IMR-90 (cell line): ENCODE results near the gene SRGAP3. TPM values are rescaled to one million over a fixed set of nuclear protein-coding genes. Genes with fewer than 3 reads are reported as not detected.

Experiments
- ATAC-seq: fragments of 200-7000 bp; cut with Tn5 transposase; 2 replicates; pipeline ENCODE4 v1.9.1; 2020; ENCODE audit warnings: low read depth, mild to moderate bottlenecking, moderate library complexity
- BruUV-seq: library from RNA; stranded (reverse); fragments of 400-500 nt; replicated peaks from 2 replicates; lab custom pipeline; 2021; lab: Mats Ljungman, UMichigan
- CTCF ChIA-PET: fragments of 300-600 bp; formaldehyde crosslinking; extraction: SDS; loops from one replicate; lab custom pipeline; 2021; ENCODE audit warnings: antibody characterized with exemption; lab: Yijun Ruan, JAX
- POLR2A ChIA-PET: fragments of 300-600 bp; sonication (Branson Sonifier 250); formaldehyde crosslinking; loops from one replicate; lab custom pipeline; 2022; ENCODE audit warnings: antibody characterized with exemption; ENCODE audit not compliant: unreplicated experiment; lab: Charles Lee
- DNase-seq: peaks from one replicate; pipeline ENCODE4 v3.0.0; 2013
- H2AFZ ChIP-seq: replicated peaks from 2 replicates; pipeline ENCODE3; 2013; ENCODE audit warnings: low read length, mild to moderate bottlenecking; ENCODE audit not compliant: poor library complexity
- H2AK5ac ChIP-seq: 2 replicates; pipeline ENCODE4 v1.6.1; 2013; ENCODE audit warnings: low read depth, low read length, inconsistent platforms
- H2AK9ac ChIP-seq: replicated peaks from 2 replicates; pipeline ENCODE3; 2013; ENCODE audit warnings: mild to moderate bottlenecking, low read depth, low read length, moderate library complexity; ENCODE audit not compliant: poor library complexity
- H2BK120ac ChIP-seq: 2 replicates; pipeline ENCODE4 v1.6.1; 2013; ENCODE audit warnings: low read depth, low read length, inconsistent platforms
- H2BK15ac ChIP-seq: 3 replicates; pipeline ENCODE4 v1.6.1; 2013; ENCODE audit warnings: low read depth, low read length, inconsistent platforms
- H2BK20ac ChIP-seq: 2 replicates; pipeline ENCODE4 v1.6.1; 2013; ENCODE audit warnings: low read depth, mild to moderate bottlenecking, inconsistent platforms, low read length, moderate library complexity
- H2BK5ac ChIP-seq: 2 replicates; pipeline ENCODE4 v1.6.1; 2013; ENCODE audit warnings: mild to moderate bottlenecking, low read depth, low read length, inconsistent platforms; ENCODE audit not compliant: poor library complexity, severe bottlenecking
- H3K14ac ChIP-seq: replicated peaks from 2 replicates; pipeline ENCODE4 v1.6.1; 2013; ENCODE audit warnings: low read depth, low read length, inconsistent platforms
- H3K18ac ChIP-seq: 2 replicates; pipeline ENCODE4 v1.6.1; 2013; ENCODE audit warnings: low read depth, low read length, control low read depth
- H3K23ac ChIP-seq: 2 replicates; pipeline ENCODE4 v1.6.1; 2013; ENCODE audit warnings: low read depth, low read length, inconsistent platforms
- H3K27ac ChIP-seq: 2 replicates; pipeline ENCODE4 v1.5.1; 2013; ENCODE audit warnings: mild to moderate bottlenecking, control low read depth, low read length; ENCODE audit not compliant: insufficient read depth
- H3K27me3 ChIP-seq: 2 replicates; pipeline ENCODE4 v1.6.1; 2013; ENCODE audit warnings: low read length; ENCODE audit not compliant: control insufficient read depth, insufficient read depth
- H3K36me3 ChIP-seq: 2 replicates; pipeline ENCODE4 v1.6.1; 2013; ENCODE audit warnings: low read length, mixed read lengths; ENCODE audit not compliant: control insufficient read depth, insufficient read depth
- H3K4ac ChIP-seq: 2 replicates; pipeline ENCODE4 v1.6.1; 2013; ENCODE audit warnings: low read depth, low read length, inconsistent platforms
- H3K4me1 ChIP-seq: 2 replicates; pipeline ENCODE4 v1.6.1; 2013; ENCODE audit warnings: low read length, mixed read lengths; ENCODE audit not compliant: control insufficient read depth, insufficient read depth
- H3K4me2 ChIP-seq: 2 replicates; pipeline ENCODE4 v1.6.1; 2013; ENCODE audit warnings: low read depth, mild to moderate bottlenecking, control low read depth, low read length, moderate library complexity
- H3K4me3 ChIP-seq: 2 replicates; pipeline ENCODE4 v1.5.1; 2013; ENCODE audit warnings: low read depth, mild to moderate bottlenecking, control low read depth, low read length, moderate library complexity; ENCODE audit not compliant: insufficient read depth
- H3K56ac ChIP-seq: 2 replicates; pipeline ENCODE4 v1.6.1; 2013; ENCODE audit warnings: low read length, inconsistent platforms; ENCODE audit not compliant: insufficient read depth; ENCODE audit errors: extremely low read depth
- H3K79me1 ChIP-seq, 2 experiments: 2 replicates each; pipeline ENCODE4 v1.6.1; 2013; ENCODE audit warnings: low read length in 2 of 2, inconsistent platforms in 1 of 2, low read depth in 1 of 2
- H3K9ac ChIP-seq: 2 replicates; pipeline ENCODE4 v1.6.1; 2013; ENCODE audit warnings: low read depth, low read length, control low read depth
- H3K9me1 ChIP-seq: 2 replicates; pipeline ENCODE4 v1.6.1; 2013; ENCODE audit warnings: low read length, inconsistent platforms; ENCODE audit not compliant: insufficient read depth
- H3K9me3 ChIP-seq: 2 replicates; pipeline ENCODE4 v1.6.1; 2013; ENCODE audit warnings: low read length; ENCODE audit not compliant: control insufficient read depth, insufficient read depth
- H4K20me1 ChIP-seq: 2 replicates; pipeline ENCODE4 v1.6.1; 2013; ENCODE audit warnings: low read length, inconsistent platforms; ENCODE audit not compliant: insufficient read depth
- H4K5ac ChIP-seq: 2 replicates; pipeline ENCODE4 v1.6.1; 2013; ENCODE audit warnings: mild to moderate bottlenecking, low read depth, low read length, control low read depth
- H4K8ac ChIP-seq, 2 experiments: 2 replicates each; pipeline ENCODE4 v1.6.1; 2013; ENCODE audit warnings: low read depth in 2 of 2, low read length in 2 of 2, control low read depth in 1 of 2, inconsistent platforms in 1 of 2
- H4K91ac ChIP-seq: 2 replicates; pipeline ENCODE4 v1.6.1; 2013; ENCODE audit warnings: low read depth, low read length, inconsistent platforms; ENCODE audit not compliant: insufficient read depth
- BHLHE40 ChIP-seq: fragments of 150-350 bp; IDR thresholded peaks from 2 replicates; pipeline ENCODE4 v1.6.1; 2016; ENCODE audit warnings: mild to moderate bottlenecking, low read depth, low read length
- CHD1 ChIP-seq: IDR thresholded peaks from 2 replicates; pipeline ENCODE4 v1.6.1; 2012; ENCODE audit warnings: low read depth, low read length, improper control_type of control experiment
- FOS ChIP-seq: fragments of 150-350 bp; IDR thresholded peaks from 2 replicates; pipeline ENCODE4 v1.6.1; 2016; ENCODE audit warnings: low read depth, low read length
- MAZ ChIP-seq: IDR thresholded peaks from 2 replicates; pipeline ENCODE4 v1.6.1; 2012; ENCODE audit warnings: low read depth, mild to moderate bottlenecking, low read length, improper control_type of control experiment, moderate library complexity, borderline replicate concordance
- MXI1 ChIP-seq: IDR thresholded peaks from 2 replicates; pipeline ENCODE4 v1.6.1; 2012; ENCODE audit warnings: low read depth, mild to moderate bottlenecking, low read length, moderate library complexity, borderline replicate concordance
- NFE2L2 ChIP-seq: fragments of 150-350 bp; IDR thresholded peaks from 2 replicates; pipeline ENCODE4 v1.6.1; 2016; ENCODE audit warnings: low read depth, mild to moderate bottlenecking, low read length
- RAD21 ChIP-seq: IDR thresholded peaks from 2 replicates; pipeline ENCODE4 v1.6.1; 2012; ENCODE audit warnings: low read length, improper control_type of control experiment
- RFX5 ChIP-seq: IDR thresholded peaks from 2 replicates; pipeline ENCODE4 v1.8.0; 2012; ENCODE audit warnings: low read depth, mild to moderate bottlenecking, low read length, moderate library complexity
- SMC3 ChIP-seq: fragments of 150-350 bp; IDR thresholded peaks from 2 replicates; pipeline ENCODE4 v1.6.1; 2016; ENCODE audit warnings: low read depth, mild to moderate bottlenecking, antibody characterized with exemption, low read length, moderate library complexity
- WGBS, 2 experiments: methylation state at CpG; one replicate each; pipeline versions ENCODE4 v1.1.5 to v1.1.7; 2013; ENCODE audit warnings: missing lambda C conversion rate in 2 of 2; ENCODE audit not compliant: insufficient read length in 1 of 2; ENCODE audit errors: extremely low coverage in 2 of 2; 5-methylcytosine and 5-hydroxymethylcytosine counted together
- dilution Hi-C: fragments of 300-500 bp; cut with HindIII; formaldehyde crosslinking; loops from one replicate; pipeline ENCODE4 v1.14.3; 2018; ENCODE audit warnings: low sequenced_read_pairs; ENCODE audit not compliant: unreplicated experiment
- in situ Hi-C: fragments of 300-500 bp; cut with MboI; formaldehyde crosslinking; loops from 3 replicates; pipeline ENCODE4 v1.14.3; 2019; ENCODE audit warnings: low sequenced_read_pairs, inconsistent platforms, mixed read lengths
- intact Hi-C: fragments of 100-400 bp; cut with micrococcal nuclease; formaldehyde crosslinking; loops from 2 replicates; pipeline ENCODE4 v1.10.0; 2022
- polyA plus RNA-seq, 3 experiments: library from polyadenylated mRNA; depleted of rRNA; stranded (reverse); fragments of >200 nt; gene quantifications; 2 replicates each; pipeline ENCODE4 v1.2.3, GENCODE V29; 2012; ENCODE audit warnings: low replicate concordance in 1 of 3
- total RNA-seq: library from RNA; depleted of rRNA; stranded (reverse); fragments of >200 nt; gene quantifications from 2 replicates; pipeline ENCODE4 v1.2.3, GENCODE V29; 2012
- TF ChIP-seq, protein P1 (sequence below): fragments of 150-350 bp; IDR thresholded peaks from 2 replicates; pipeline ENCODE4 v1.6.1; 2017; ENCODE audit warnings: mild to moderate bottlenecking, antibody characterized with exemption, low read length, low read depth
- TF ChIP-seq, protein P2 (sequence below): conservative IDR thresholded peaks from 2 replicates; pipeline ENCODE4 v1.5.1; 2012; ENCODE audit warnings: mild to moderate bottlenecking, low read depth, low read length, improper control_type of control experiment

SRGAP3 gene
- total and polyA plus RNA-seq, 2 of the 4 experiments (the other 2 are of a cell fraction) = 0.68 to 1.4 TPM

GRCh38 chr3:9185701-9186100 lies 63.7 kb downstream of the SRGAP3 start:
- Histone ChIP-seq H3K79me1 (no peaks in the 10 kb centered on the region), H3K18ac (no peak overlapping the region), H4K91ac (no peak overlapping the region), H4K5ac (no peak overlapping the region), H3K27me3 (0 out of 2 replicates have a peak, but pooled peaks cover 2% of the 10 kb centered on the region), H2BK120ac (no peak overlapping the region), H3K4me3 (no peak overlapping the region), H2AK9ac (no peak overlapping the region), H2BK5ac (no peak overlapping the region), H3K56ac (no peak overlapping the region), H2BK20ac (no peak overlapping the region), H3K9ac (no peak overlapping the region), H3K14ac (no peak overlapping the region), H4K20me1 (no peaks in the 10 kb centered on the region), H3K9me3 (no peaks in the 10 kb centered on the region), H3K27ac (no peak overlapping the region), H3K4ac (no peak overlapping the region), H2AFZ (no peak overlapping the region), H3K4me2 (no peak overlapping the region), H4K8ac (no peak overlapping the region), H3K9me1 (no peaks in the 10 kb centered on the region), H3K36me3 (no peaks in the 10 kb centered on the region), H3K4me1 (no peaks in the 10 kb centered on the region), H2BK15ac (no peak overlapping the region), H2AK5ac (no peak overlapping the region), H3K23ac (no peak overlapping the region)
- intact Hi-C loops (no loop called here), dilution Hi-C loops (no loop called here), in situ Hi-C loops (no loop called here)
- DNase-seq (no peak), ATAC-seq (no peak)
- TF ChIP-seq, protein P1, sequence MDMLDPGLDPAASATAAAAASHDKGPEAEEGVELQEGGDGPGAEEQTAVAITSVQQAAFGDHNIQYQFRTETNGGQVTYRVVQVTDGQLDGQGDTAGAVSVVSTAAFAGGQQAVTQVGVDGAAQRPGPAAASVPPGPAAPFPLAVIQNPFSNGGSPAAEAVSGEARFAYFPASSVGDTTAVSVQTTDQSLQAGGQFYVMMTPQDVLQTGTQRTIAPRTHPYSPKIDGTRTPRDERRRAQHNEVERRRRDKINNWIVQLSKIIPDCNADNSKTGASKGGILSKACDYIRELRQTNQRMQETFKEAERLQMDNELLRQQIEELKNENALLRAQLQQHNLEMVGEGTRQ = no peak
- no peak for TF ChIP-seq SMC3
- TF ChIP-seq FOS = no peak
- no peak for TF ChIP-seq RAD21
- no peak for TF ChIP-seq NFE2L2
- no peak for TF ChIP-seq MXI1
- TF ChIP-seq RFX5 = no peak
- TF ChIP-seq MAZ = no peak
- no peak for TF ChIP-seq BHLHE40
- TF ChIP-seq, protein P2, sequence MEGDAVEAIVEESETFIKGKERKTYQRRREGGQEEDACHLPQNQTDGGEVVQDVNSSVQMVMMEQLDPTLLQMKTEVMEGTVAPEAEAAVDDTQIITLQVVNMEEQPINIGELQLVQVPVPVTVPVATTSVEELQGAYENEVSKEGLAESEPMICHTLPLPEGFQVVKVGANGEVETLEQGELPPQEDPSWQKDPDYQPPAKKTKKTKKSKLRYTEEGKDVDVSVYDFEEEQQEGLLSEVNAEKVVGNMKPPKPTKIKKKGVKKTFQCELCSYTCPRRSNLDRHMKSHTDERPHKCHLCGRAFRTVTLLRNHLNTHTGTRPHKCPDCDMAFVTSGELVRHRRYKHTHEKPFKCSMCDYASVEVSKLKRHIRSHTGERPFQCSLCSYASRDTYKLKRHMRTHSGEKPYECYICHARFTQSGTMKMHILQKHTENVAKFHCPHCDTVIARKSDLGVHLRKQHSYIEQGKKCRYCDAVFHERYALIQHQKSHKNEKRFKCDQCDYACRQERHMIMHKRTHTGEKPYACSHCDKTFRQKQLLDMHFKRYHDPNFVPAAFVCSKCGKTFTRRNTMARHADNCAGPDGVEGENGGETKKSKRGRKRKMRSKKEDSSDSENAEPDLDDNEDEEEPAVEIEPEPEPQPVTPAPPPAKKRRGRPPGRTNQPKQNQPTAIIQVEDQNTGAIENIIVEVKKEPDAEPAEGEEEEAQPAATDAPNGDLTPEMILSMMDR = no peak
- TF ChIP-seq CHD1 = no peak
- ChIA-PET CTCF (interaction anchor here (0.6 kb wide), 1 partner anchor 107 kb away, joined by 3 read pairs; no protein-coding TSS in a partner anchor), POLR2A (no interaction called here)
- 80% methylated on average over 3 of the region's 5 CpGs; no CpG with 5 or more reads in 1 of the 2 experiments for WGBS, 2 experiments
- BruUV-seq = no TSS peak
